ENCODE measurements around the gene DPP7.

DNA sequence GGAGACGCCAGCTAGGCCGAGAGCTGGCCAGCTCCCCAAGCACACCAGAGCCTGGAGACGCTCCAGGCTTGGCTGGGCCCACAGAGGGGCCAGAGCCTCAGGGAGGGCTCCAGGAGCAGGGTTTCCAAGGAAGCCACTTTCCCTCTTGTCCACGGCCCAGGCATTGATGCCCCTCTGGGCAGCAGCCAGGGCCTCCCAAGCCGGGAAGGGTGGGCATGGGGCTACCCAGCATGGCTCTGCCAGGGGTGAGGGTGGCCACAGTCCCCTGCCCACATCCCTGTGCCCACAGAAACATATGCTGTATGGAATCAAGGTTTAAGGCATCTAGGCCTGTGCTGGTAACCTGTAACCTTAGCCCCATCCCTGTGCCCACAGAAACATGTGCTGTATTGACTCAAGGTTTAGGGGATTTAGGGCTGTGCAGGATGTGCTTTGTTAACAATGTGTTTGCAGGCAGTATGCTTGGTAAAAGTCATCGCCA lies 1.5 kb upstream of the DPP7 start:
- TF ChIP-seq CTCF (IDR thresholded peaks at IDR 0.05; ENCODE audit: low read depth, low read length): no peak
- TF ChIP-seq EZH2phosphoT487 (IDR thresholded peaks at IDR 0.05; ENCODE audit: low read depth): no peak
